HK-2 (cell line): ENCODE measurements around the gene EFNA5.
A peak's percentile ranks its signal among the peaks of the same experiment; 100 is the strongest.

ENCODE experiments used
- DNase-seq: peaks from one replicate; pipeline ENCODE4 v3.0.0-alpha.2; 2018; ENCODE audit not compliant: unreplicated experiment

The EFNA5 gene

GRCh38 chr5:107670932-107671741 lies at the start of gene EFNA5:
Gene EFNA5, minus strand, starts transcription at chr5:107670937.
- DNase-seq, result peak; percentile 52

DNA sequence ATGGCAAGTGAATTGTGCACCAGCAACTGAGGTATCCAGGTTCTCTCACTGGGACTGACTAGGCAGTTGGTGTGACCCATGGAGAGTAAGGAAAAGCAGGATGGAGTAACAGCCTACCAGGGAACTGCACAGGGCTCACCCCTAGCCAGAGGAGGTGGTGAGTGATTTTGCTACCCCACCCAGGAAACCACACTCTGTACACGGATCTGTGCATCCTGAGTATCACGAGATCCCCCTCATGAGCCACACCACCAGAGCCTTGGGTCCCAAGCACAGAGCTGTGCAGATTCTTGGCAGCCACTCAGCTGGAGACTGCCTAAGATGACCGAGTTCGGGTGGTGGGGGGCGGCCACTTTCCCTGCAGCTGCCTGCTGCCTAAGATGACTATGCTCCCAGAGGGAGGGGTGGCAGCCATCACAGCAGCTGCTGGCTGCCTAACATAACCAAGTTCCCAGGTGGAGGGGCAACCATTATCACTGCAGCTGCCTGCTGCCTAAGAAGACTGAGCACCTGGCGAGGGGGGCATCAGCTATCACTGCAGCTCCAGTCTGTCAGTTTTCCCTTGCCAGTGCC lies 48.4 kb upstream of the EFNA5 start:
- DNase-seq, result no peak

- DNase-seq, result no peak
Observed at GRCh38 chr5:107717816-107718215, 47.1 kb upstream of the EFNA5 start.

GRCh38 chr5:107713228-107713627 lies 42.5 kb upstream of the EFNA5 start:
- DNase-seq, result no peak

DNA sequence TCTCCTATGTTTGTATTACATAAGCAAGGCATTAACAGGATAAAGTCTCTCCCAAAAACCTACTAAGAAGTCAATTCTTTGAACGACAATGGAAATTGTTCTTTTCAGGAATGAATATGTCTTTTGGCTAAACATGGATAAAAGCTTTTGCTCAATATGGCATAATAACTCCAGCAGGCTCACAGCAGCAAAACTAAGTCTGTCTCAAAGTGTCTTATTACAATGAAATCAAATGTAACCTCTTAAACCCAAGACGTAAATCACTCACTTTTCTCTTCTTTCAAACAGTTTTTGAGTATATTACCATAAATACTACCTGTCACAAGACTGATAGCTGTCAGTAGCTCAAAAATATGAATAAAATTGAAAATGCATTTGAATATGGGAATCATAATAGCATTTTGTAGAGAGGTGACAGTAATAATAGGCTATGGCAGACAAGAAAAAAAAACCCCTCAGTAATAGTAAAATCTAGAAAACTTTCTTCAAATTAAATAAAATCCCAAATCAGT lies 41.7 kb upstream of the EFNA5 start:
- no peak for DNase-seq

DNA sequence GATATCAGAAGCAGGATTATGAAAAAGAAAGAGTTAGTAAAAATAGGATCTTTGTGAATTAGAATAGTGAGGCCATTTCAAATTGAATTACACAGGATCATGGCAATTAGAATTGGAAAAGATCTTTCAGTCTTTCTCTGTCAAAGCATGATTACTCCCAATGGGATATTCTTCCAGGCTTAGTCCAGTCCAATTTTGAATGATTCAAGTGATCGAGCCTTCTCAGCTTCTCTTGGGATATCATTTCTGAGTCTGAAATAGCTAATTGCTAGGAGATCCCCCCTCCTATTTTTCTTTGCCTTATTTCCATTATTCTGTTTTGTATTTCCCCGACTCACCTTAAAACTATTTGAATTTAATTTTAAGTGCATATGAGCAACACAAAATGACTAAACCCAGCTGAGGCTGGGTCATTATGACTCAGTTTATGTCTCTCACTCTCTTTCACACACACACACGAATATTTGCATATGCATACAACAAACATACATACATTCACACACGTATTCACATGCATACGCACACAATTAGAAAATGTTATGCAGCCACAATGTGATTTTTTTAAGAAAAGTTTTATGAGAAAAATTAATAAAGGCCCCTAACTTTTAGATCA lies 34.8 kb upstream of the EFNA5 start:
- DNase-seq, result no peak

GRCh38 chr5:107704681-107705401 lies 34.1 kb upstream of the EFNA5 start:
- no peak for DNase-seq

DNA sequence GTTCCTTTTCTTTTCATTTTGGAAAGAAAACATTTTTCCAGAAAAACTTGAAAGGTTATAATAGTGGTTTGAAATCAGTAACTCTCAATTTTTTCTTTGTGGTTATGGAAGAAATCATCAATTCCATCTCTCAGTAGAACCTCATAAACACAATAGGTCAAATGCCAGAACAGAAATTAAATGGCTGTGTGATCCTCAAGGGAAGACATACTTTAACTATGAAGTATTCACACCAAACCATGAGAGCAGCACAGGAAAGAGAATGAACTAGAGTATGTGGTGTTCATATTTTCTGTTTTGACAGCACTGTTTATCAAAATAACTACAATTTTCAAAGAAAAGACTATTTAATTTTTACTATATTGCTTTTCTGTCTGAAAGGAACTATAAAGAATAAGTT lies 29.7 kb upstream of the EFNA5 start:
- DNase-seq, result no peak

DNA sequence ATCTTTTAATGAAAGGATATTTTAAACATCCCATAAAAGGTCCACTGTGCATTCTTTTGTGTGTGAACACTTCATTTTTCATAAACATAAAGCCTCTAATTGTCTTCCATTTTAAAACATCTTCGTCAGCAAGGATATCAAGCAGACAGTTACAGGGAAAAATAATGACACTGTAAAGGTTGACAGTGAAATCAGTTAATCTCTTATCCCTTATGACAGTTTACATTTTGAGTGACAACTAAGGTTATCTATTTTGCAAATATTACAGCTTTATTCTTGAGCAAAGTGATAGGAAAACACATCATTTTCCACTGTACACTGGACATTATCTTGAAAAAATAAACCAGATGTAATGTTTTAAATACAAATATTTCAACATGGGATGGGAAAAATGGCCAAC lies 28.7 kb upstream of the EFNA5 start:
- DNase-seq, result no peak

DNA sequence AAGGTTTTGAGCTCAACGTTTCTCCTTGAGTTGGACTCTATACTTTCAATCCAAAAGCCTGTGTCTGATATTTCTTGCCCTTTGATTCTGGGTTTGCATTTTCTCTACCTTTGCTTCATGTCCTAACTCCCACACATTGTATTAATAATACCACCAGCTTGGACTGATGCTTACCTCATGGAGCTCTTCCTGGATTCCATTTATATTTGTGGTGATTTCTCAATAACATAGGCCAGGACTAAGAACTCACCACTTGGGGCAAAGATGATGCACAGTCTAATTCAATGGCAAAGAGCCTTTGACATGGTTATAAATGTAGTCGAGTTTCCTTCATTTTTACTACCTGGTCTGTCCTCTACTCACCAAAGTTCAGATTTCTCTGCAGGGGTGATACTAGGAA lies 27.5 kb upstream of the EFNA5 start:
- no peak for DNase-seq

DNA sequence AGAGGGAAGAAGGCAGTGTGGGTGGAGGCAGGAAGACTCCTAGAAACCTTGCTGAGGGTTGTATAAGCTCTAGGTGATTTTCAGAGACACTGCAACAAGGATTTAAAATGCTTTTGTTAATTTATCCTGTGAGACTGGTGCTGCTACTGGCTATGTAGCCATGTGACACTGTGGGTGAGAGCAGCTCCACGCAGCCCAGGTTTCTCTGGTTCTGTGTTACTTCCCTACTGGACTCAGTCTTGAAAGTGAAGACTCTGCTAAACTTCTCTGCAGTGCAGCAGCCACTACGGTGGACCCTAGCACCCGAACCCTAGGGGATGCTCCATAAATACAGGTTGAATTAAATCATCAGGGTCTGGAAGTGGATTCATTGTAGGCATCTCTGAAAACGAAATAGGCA lies 25.8 kb upstream of the EFNA5 start:
- no peak for DNase-seq

GRCh38 chr5:107696080-107696479 lies 25.3 kb upstream of the EFNA5 start:
- DNase-seq, result no peak

- DNase-seq, result no peak
Observed at GRCh38 chr5:107687937-107688336, 17.2 kb upstream of the EFNA5 start.

DNA sequence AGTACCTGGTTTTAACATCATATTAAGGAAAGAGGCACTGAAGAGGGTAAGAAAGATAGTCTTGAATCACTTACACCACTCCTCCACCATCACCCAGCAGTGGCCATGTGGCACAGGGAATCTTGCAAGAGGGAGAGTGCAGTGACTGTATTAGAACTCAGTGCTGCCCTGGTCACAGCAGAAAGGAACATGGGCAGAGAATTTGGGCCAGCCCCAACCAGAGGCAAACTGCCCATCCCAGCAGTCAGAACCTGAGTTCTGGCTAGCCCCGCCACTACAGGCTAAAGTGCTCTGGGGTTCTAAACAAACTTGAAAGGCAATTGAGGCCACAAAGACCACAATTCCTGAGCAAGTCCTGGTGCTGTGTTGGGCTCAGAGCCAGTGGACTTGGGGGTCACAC lies 16.7 kb upstream of the EFNA5 start:
- DNase-seq, result no peak

- DNase-seq, result no peak
Observed at GRCh38 chr5:107682533-107682932, 11.8 kb upstream of the EFNA5 start.

DNA sequence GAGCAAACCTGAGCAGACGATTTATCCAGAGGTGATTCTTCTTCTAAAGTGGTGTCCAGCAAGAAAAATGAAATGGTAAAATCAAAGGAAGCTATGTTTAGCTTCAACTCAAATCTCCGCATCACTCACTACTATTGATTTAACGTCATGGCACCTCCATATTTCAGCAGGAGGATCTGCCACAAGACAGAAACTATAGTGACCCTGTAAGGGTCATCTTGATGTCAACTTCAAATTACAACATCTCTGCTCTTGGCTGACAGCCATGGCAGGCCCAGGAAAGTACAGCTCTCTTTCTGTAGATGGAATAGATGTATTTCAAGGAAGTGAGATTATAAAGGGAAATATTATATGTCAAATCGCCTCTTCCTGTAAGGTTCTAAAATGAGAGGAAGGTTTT lies 10.1 kb upstream of the EFNA5 start:
- no peak for DNase-seq

DNA sequence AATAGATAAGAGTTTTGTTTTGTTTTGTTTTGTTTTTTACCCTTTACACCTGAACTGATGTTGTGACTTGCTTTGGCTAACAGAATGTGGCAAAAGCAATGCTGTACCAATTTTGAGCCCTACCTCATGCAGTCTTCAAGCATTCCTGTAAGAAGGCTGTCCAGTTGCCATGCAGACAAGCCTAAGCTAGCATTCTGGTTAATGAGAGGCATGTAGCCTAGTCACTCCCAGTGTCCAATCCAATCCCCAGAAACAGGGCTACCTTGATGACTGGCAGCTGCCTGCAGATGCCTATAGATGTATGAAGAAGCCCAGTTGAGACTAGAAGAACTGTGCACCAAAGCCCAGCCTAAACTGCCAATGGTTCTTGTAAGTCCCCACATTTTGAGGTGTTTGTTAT lies 9.4 kb upstream of the EFNA5 start:
- no peak for DNase-seq

GRCh38 chr5:107676702-107677101 lies 6.0 kb upstream of the EFNA5 start:
- no peak for DNase-seq

GRCh38 chr5:107675201-107675600 lies 4.5 kb upstream of the EFNA5 start:
- DNase-seq, result no peak

DNA sequence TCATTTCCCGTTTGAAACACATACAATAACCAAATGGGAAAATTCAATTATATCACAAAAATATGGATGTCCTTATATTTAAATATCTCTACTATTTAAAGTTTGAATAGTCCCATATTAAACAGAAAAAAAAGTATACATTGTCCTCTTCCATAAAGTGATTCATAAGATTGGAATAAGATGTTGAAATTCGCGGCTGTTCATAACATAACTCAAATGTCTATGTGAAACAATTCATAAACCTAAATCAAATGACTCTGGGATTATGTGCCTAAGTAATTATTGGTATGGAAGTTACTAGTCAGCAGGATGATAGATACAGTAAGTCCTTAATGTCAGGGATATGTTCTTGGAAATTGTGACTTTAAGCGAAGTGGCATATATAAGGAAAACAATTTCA lies 3.9 kb upstream of the EFNA5 start:
- no peak for DNase-seq

GRCh38 chr5:107673368-107674136 lies 2.8 kb upstream of the EFNA5 start:
- DNase-seq, result peak; percentile 85

- no peak for DNase-seq
Observed at GRCh38 chr5:107673039-107673367, 2.3 kb upstream of the EFNA5 start.
